Heart right ventricle (tissue), 16 donors: ENCODE results near the gene FAM13A. TPM values are rescaled to one million over a fixed set of nuclear protein-coding genes. Genes with fewer than 3 reads are reported as not detected.

Experiments used
- ATAC-seq, 8 donors: fragments of 200-7000 bp; cut with Tn5 transposase; one replicate each; pipeline ENCODE4 v1.9.1; 2020; ENCODE audit warnings: mild to moderate bottlenecking in 8 of 8, moderate library complexity in 8 of 8, moderate number of reproducible peaks in 1 of 8
- DNase-seq, 2 donors: peaks; one replicate each; pipeline ENCODE4 v3.0.0-alpha.2; 2020
- H3K27ac ChIP-seq, 10 donors: fragments of 200-600 bp; sonication (generic) in 2 of 10; one replicate each; pipeline versions ENCODE4 v1.5.0 to v1.8.0; 2020 to 2022; ENCODE audit warnings: mild to moderate bottlenecking in 3 of 10
- H3K27me3 ChIP-seq, 7 donors: fragments of 200-600 bp; one replicate each; pipeline ENCODE4 v1.8.0; 2021 to 2022; ENCODE audit warnings: mild to moderate bottlenecking in 2 of 7
- H3K36me3 ChIP-seq, 9 donors: fragments of 200-600 bp; sonication (generic) in 1 of 9; one replicate each; pipeline versions ENCODE4 v1.5.0 to v1.8.0; 2020 to 2022; ENCODE audit warnings: mild to moderate bottlenecking in 2 of 9
- H3K4me1 ChIP-seq, 9 donors: fragments of 200-600 bp; sonication (generic) in 1 of 9; one replicate each; pipeline versions ENCODE4 v1.5.0 to v1.8.0; 2020 to 2022; ENCODE audit warnings: mild to moderate bottlenecking in 4 of 9
- H3K4me3 ChIP-seq, 10 donors: fragments of 200-600 bp; sonication (generic) in 2 of 10; one replicate each; pipeline versions ENCODE4 v1.5.0 to v1.8.0; 2020 to 2022; ENCODE audit warnings: mild to moderate bottlenecking in 7 of 10, moderate library complexity in 2 of 10
- H3K9me3 ChIP-seq, 11 donors: fragments of 200-600 bp in 10 of 11; sonication (generic) in 2 of 11; one replicate each; pipeline versions ENCODE4 v1.5.0 to v1.8.0; 2013 to 2022; ENCODE audit warnings: mild to moderate bottlenecking in 2 of 11, control low read depth in 1 of 11, moderate library complexity in 1 of 11
- WGBS, 2 donors: extraction: QIAGEN DNeasy Blood & Tissue Kit; methylation state at CpG; one replicate each; pipeline ENCODE4 v1.1.7; 2013; ENCODE audit warnings: inconsistent platforms in 1 of 2; 5-methylcytosine and 5-hydroxymethylcytosine counted together
- intact Hi-C, 10 donors: fragments of 100-400 bp; cut with DNase I; formaldehyde crosslinking; loops; one replicate each; pipeline versions ENCODE4 v1.11.1 to v1.14.2; 2022
- polyA plus RNA-seq, 2 donors: library from polyadenylated mRNA; stranded (reverse); fragments of 200-250 nt; gene quantifications; one replicate each; pipeline ENCODE4 v1.2.3, GENCODE V29; 2013
- total RNA-seq, 10 donors: library from RNA; stranded (reverse); fragmentation: NEBNext Ultra II Directional in 3 of 10; extraction: Animal tissue kit (Norgen Biotek cat#: 25700) in 3 of 10; gene quantifications; one replicate each; pipeline versions ENCODE4 v1.2.1 to v1.2.4, GENCODE V29; 2021 to 2023
- TF ChIP-seq, protein P1 (sequence below), 9 donors: fragments of 200-600 bp; sonication (generic) in 2 of 9; IDR thresholded peaks; one replicate each; pipeline versions ENCODE4 v1.5.0 to v1.8.0; 2021 to 2022; ENCODE audit warnings: antibody characterized with exemption in 9 of 9, mild to moderate bottlenecking in 5 of 9, moderate library complexity in 1 of 9
- donor health status: Arrhythmogenic right ventricular cardiomyopathy.
- donor health status: ischemic (EF 13 %, LVEDD 7.1; RV severe dilation, severe dysfunction).
- donor health status: healthy with polysubstance abuse.
- donor health status: DM: no; HTN: yes; CAD: no.
- donor health status: DM: no; HTN: no; CAD: no.
- donor health status: ischemic (EF 25% LVEDD 6.9; RV normal size, moderate dysfunction).
- donor health status: ischemic (EF 25% LVEDD 5.7; RV mildly dilated, moderate dysfunction).
- donor health status: healthy.
- donor health status: DM: yes; HTN: yes; CAD: no.
- donor health status: Ischemic cardiomyopathy.
- donor health status: ischemic (EF 35%, LVEDD 5.7; RV mildly dilated, moderate dysfunction).
- donor health status: nonischemic (EF 11% LVEDD 7.7; RV severe dilation, severe dysfunction).
- donor health status: DM: yes; HTN: yes; CAD: no.
- donor health status: PGD.
- donor health status: ischemic (EF 29% LVEDD 5.4; RV normal size, mild dysfunction).
- donor health status: nonischemic (EF 23%, LVEDD 6.1; RV moderate dilation, normal function).

FAM13A gene
- total and polyA plus RNA-seq, 12 donors = 2.4 to 18.4 (median 14.1) TPM

GRCh38 chr4:88878642-88879041 lies 178.3 kb downstream of the FAM13A start:
- Histone ChIP-seq H3K27ac (no peak overlapping the region), H3K36me3 (no peaks in the 10 kb centered on the region), H3K4me3 (no peak overlapping the region), H3K27me3 (no peaks in the 10 kb centered on the region), H3K4me1 (peaks cover 0 to 7% (median 0%) of the 10 kb centered on the region in 9 donors), H3K9me3 (peaks cover 0 to 12% (median 0%) of the 10 kb centered on the region in 11 donors)
- DNase-seq = no peak
- no peak for ATAC-seq
- intact Hi-C loops = no loop called here
- TF ChIP-seq, protein P1, sequence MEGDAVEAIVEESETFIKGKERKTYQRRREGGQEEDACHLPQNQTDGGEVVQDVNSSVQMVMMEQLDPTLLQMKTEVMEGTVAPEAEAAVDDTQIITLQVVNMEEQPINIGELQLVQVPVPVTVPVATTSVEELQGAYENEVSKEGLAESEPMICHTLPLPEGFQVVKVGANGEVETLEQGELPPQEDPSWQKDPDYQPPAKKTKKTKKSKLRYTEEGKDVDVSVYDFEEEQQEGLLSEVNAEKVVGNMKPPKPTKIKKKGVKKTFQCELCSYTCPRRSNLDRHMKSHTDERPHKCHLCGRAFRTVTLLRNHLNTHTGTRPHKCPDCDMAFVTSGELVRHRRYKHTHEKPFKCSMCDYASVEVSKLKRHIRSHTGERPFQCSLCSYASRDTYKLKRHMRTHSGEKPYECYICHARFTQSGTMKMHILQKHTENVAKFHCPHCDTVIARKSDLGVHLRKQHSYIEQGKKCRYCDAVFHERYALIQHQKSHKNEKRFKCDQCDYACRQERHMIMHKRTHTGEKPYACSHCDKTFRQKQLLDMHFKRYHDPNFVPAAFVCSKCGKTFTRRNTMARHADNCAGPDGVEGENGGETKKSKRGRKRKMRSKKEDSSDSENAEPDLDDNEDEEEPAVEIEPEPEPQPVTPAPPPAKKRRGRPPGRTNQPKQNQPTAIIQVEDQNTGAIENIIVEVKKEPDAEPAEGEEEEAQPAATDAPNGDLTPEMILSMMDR (IDR thresholded peaks at IDR 0.05) = no peak
- WGBS, 2 donors = 90 to 93% methylated on average over 1 of the region's 1 CpG

- H3K27me3 ChIP-seq = no peaks in the 10 kb centered on the region
- 92 to 97% methylated on average over 9 of the region's 9 CpGs for WGBS, 2 donors
- ATAC-seq (no peak), DNase-seq (no peak)
- no peaks in the 10 kb centered on the region for H3K36me3 ChIP-seq
- no peaks in the 10 kb centered on the region for H3K9me3 ChIP-seq
- H3K4me3 ChIP-seq = no peak overlapping the region
- no peaks in the 10 kb centered on the region for H3K4me1 ChIP-seq
- H3K27ac ChIP-seq = no peak overlapping the region
- intact Hi-C loops = no loop called here
- TF ChIP-seq, protein P1 (IDR thresholded peaks at IDR 0.05) = no peak
Measured at GRCh38 chr4:88870428-88870827, 186.6 kb downstream of the FAM13A start.

DNA sequence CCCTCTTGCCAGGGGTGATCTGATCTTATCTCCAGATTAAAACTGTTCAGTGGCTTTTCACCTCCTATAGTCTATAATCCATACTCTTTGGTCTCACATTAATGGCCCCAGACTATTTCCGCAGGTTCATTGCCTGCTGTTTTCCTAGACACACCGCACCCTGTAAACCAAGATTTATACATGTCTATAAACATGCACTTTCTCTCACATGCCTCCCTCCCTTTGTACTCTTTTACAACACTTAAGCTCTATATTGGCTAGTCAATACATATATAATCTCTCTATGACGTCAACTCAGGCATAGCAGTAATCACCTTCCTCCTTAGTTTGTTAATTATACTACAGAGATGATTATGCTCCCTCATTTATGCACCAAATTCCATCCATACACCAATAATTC lies 188.5 kb downstream of the FAM13A start:
- 94 to 96% methylated on average over 3 of the region's 3 CpGs for WGBS, 2 donors
- TF ChIP-seq, protein P1 (IDR thresholded peaks at IDR 0.05) = no peak
- no peaks in the 10 kb centered on the region for H3K27me3 ChIP-seq
- H3K4me3 ChIP-seq = no peak overlapping the region
- no peaks in the 10 kb centered on the region for H3K36me3 ChIP-seq
- no peak for DNase-seq
- intact Hi-C loops = no loop called here
- H3K27ac ChIP-seq = no peak overlapping the region
- no peaks in the 10 kb centered on the region for H3K4me1 ChIP-seq
- no peaks in the 10 kb centered on the region for H3K9me3 ChIP-seq
- ATAC-seq = no peak

DNA sequence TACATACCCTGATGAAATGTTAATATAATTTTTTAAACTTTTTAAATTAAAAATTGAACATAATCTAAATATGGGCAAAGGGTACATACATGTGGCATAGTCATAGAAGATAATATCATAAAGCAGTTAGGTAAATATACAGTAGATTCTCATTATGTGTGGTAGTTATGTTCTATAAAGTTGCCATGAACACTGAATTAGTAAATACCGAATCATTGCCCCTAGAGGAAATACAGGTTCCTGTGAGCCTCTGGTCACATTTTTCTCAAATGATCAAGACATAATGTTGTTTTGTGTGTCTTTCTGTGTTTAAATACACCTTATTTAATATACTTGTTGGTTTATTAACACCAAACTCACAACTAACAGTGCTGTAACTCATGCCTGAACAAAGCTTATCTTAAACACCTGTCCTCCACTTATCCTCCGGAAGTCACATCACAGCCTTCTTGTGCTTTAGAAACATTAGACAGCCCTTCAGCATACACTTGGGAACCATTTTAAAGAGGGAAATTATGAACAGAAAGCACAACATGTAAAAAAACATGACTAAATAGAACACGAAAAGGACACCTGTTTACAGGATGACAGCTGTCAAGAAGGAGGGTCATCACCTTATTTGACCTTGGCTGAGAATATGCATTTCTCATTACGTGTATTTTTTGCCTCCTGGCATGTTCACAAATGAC lies 190.0 kb downstream of the FAM13A start:
- H3K4me1 ChIP-seq = no peaks in the 10 kb centered on the region
- WGBS, 2 donors = 46 to 57% methylated on average over 4 of the region's 4 CpGs
- DNase-seq (no peak), ATAC-seq (no peak)
- H3K9me3 ChIP-seq = no peaks in the 10 kb centered on the region
- no peak overlapping the region for H3K4me3 ChIP-seq
- no peak overlapping the region for H3K27ac ChIP-seq
- no peaks in the 10 kb centered on the region for H3K27me3 ChIP-seq
- intact Hi-C loops = no loop called here
- no peaks in the 10 kb centered on the region for H3K36me3 ChIP-seq
- TF ChIP-seq, protein P1 (IDR thresholded peaks at IDR 0.05) = no peak
